Thyroid gland (tissue), 4 donors: ENCODE data around the gene FPGT. TPM values are rescaled to one million over a fixed set of nuclear protein-coding genes. Genes with fewer than 3 reads are reported as not detected.
"Not testable (repeated sequence)": the region's sequence is repeated elsewhere in the genome, so short reads cannot be mapped to it uniquely, and the experiment has no call there.

Experiments
- DNase-seq, 2 donors: peaks; one replicate each; pipeline ENCODE4 v3.0.0-alpha.2; 2019
- H3K27ac ChIP-seq, 3 donors: fragments of 200-600 bp; sonication (generic); 1 replicate in 2 of 3; 2 replicates in 1 of 3; pipeline ENCODE4 v1.5.1; 2016 to 2019; ENCODE audit warnings: mild to moderate bottlenecking in 1 of 3, moderate library complexity in 1 of 3
- H3K27me3 ChIP-seq: fragments of 200-600 bp; sonication (generic); one replicate; pipeline ENCODE4 v1.5.1; 2019
- H3K36me3 ChIP-seq, 2 donors: fragments of 200-600 bp; sonication (generic); one replicate each; pipeline ENCODE4 v1.5.1; 2016 to 2019
- H3K4me1 ChIP-seq, 2 donors: fragments of 200-600 bp; sonication (generic); one replicate each; pipeline ENCODE4 v1.5.1; 2017 to 2019
- H3K4me3 ChIP-seq, 3 donors: fragments of 200-600 bp; sonication (generic); replicated peaks in 1 of 3; 1 replicate in 2 of 3; 2 replicates in 1 of 3; pipeline ENCODE4 v1.5.1; 2016; ENCODE audit warnings: mild to moderate bottlenecking in 1 of 3
- H3K9me3 ChIP-seq: fragments of 200-600 bp; sonication (generic); one replicate; pipeline ENCODE4 v1.5.1; 2017
- POLR2A ChIP-seq, 2 donors: fragments of 450-650 bp; IDR thresholded peaks; one replicate each; pipeline ENCODE4 v1.6.1; 2017; ENCODE audit warnings: antibody characterized with exemption in 2 of 2, mild to moderate bottlenecking in 2 of 2, moderate library complexity in 1 of 2
- WGBS, 2 donors: methylation state at CpG; one replicate each; pipeline ENCODE4 v1.1.5; 2017; 5-methylcytosine and 5-hydroxymethylcytosine counted together
- intact Hi-C: fragments of 100-400 bp; cut with DNase I; formaldehyde crosslinking; loops from one replicate; pipeline ENCODE4 v1.15.1; 2023
- total RNA-seq, 4 donors: library from RNA; depleted of rRNA; stranded (reverse); fragments of >200 nt; gene quantifications; one replicate each; pipeline ENCODE4 v1.2.3, GENCODE V29; 2016
- TF ChIP-seq, protein P1 (sequence below), 6 experiments: fragments of 200-600 bp in 3 of 6; fragments of 450-650 bp in 3 of 6; sonication (generic) in 3 of 6; IDR thresholded peaks; one replicate each; pipeline ENCODE4 v1.5.1; 2016 to 2019; ENCODE audit warnings: antibody characterized with exemption in 6 of 6, mild to moderate bottlenecking in 2 of 6, inconsistent platforms in 1 of 6, moderate library complexity in 1 of 6

Gene FPGT
- total RNA-seq, 4 donors from 2014 or later, result 20.7 to 31.8 (median 26.6) TPM

DNA sequence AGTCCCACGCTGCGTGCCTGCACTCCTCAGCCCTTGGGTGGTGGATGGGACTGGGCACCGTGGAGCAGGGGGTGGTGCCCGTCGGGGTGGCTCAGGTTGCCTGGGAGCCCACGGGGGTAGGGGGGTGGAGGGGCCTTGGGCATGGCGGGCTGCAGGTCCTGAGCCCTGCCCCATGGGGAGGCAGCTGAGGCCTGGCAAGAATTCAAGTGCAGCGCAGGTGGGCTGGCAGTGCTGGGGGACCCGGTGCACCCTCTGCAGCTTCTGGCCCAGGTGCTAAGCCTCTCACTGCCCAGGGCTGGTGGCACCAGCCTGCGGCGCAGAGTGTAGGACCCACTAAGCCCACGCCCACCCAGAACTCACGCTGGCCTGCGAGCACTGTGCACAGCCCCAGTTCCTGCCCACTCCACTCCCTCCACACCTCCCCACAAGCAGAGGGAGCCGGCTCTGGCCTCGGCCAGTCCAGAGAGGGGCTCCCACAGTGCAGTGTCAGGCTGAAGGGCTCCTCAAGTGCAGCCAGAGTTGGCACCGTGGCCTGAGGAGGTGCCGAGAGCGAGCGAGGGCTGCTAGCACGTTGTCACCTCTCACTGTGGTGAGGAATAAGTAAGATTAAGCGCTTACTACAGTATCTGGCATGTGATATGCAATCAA lies 50.0 kb downstream of the FPGT start:
- no peaks in the 10 kb centered on the region for H3K27me3 ChIP-seq
- no peak for TF ChIP-seq POLR2A (IDR thresholded peaks at IDR 0.05)
- TF ChIP-seq, protein P1, sequence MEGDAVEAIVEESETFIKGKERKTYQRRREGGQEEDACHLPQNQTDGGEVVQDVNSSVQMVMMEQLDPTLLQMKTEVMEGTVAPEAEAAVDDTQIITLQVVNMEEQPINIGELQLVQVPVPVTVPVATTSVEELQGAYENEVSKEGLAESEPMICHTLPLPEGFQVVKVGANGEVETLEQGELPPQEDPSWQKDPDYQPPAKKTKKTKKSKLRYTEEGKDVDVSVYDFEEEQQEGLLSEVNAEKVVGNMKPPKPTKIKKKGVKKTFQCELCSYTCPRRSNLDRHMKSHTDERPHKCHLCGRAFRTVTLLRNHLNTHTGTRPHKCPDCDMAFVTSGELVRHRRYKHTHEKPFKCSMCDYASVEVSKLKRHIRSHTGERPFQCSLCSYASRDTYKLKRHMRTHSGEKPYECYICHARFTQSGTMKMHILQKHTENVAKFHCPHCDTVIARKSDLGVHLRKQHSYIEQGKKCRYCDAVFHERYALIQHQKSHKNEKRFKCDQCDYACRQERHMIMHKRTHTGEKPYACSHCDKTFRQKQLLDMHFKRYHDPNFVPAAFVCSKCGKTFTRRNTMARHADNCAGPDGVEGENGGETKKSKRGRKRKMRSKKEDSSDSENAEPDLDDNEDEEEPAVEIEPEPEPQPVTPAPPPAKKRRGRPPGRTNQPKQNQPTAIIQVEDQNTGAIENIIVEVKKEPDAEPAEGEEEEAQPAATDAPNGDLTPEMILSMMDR (IDR thresholded peaks at IDR 0.05), result no peak
- intact Hi-C loops, result no loop called here
- DNase-seq, result no peak
- no peaks in the 10 kb centered on the region for H3K9me3 ChIP-seq
- 95 to 98% methylated on average over 9 to 10 of the region's 22 CpGs for WGBS, 2 donors
- H3K36me3 ChIP-seq, result no peaks in the 10 kb centered on the region
- no peak overlapping the region for H3K4me3 ChIP-seq
- no peaks in the 10 kb centered on the region for H3K4me1 ChIP-seq
- H3K27ac ChIP-seq, result no peak overlapping the region

DNA sequence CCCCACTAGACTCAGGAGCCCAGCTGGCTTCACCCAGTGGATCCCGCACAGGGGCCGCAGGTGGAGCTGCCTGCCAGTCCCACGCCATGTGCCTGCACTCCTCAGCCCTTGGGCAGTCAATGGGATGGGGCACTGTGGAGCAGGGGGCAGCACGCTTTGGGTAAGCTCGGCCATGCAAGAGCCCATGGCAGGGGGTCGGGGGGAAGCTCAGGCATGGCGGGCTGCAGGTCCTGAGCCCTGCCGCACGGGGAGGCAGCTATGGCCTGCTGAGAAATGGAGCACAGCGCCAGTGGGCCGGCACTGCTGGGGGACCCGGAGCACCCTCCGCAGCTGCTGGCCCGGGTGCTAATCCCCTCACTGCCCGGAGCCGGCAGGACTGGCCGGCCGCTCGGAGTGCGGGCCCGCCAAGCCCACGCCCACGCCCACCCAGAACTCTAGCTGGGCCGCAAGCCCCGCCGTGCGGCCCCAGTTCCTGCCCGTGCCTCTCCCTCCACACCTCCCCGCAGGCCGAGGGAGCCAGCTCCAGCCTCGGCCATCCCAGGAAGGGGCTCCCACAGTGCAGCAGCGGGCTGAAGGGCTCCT lies 55.3 kb downstream of the FPGT start:
- H3K9me3 ChIP-seq, H3K27me3 ChIP-seq, H3K36me3 ChIP-seq, H3K4me3 ChIP-seq, H3K4me1 ChIP-seq, H3K27ac ChIP-seq, DNase-seq, intact Hi-C loops: not testable (repeated sequence)
- 92 to 93% methylated on average over 5 to 16 of the region's 32 CpGs for WGBS, 2 donors

Other genes starting within 250 kb of the FPGT start
- 1 to 10 TPM; 1.3 to 5.0 (median 2.6) TPM for gene LRRIQ3, start 66 bp upstream of the FPGT start, total RNA-seq
- gene TNNI3K, start 37.1 kb downstream of the FPGT start, total RNA-seq, result 1 to 10 TPM in 1 of 4 donors, under 1 TPM in 1, not detected in 2; 0.73 to 2.0 TPM